ENCODE data around the gene PIGN. TPM values are rescaled to one million over a fixed set of nuclear protein-coding genes. Genes with fewer than 3 reads are reported as not detected.

PIGN gene
- total and polyA plus RNA-seq, 2 donors (not counting 1 experiment from before 2014, with no cell fraction given): 2.7 to 37.3 TPM

- no peaks in the 10 kb centered on the region for H3K79me2 ChIP-seq (ENCODE audit: control insufficient read depth, insufficient read depth, low read length)
- 100% methylated on average over 1 of the region's 5 CpGs for WGBS (ENCODE audit: insufficient coverage)
- H3K27me3 Mint-ChIP-seq: no peaks in the 10 kb centered on the region
- no peak overlapping the region for H2AFZ ChIP-seq (ENCODE audit: insufficient read depth, low read depth, low read length, poor library complexity, severe bottlenecking)
- DNase-seq: no peak
- H3K4me1 ChIP-seq (ENCODE audit: control insufficient read depth in 2 of 2, insufficient read depth in 2 of 2, low read length in 2 of 2): no peaks in the 10 kb centered on the region
- no peaks in the 10 kb centered on the region for H4K20me1 ChIP-seq (ENCODE audit: control insufficient read depth, insufficient read depth, low read length, poor library complexity, severe bottlenecking)
- intact Hi-C loops (cut with micrococcal nuclease): no loop called here
- H3K27ac ChIP-seq (ENCODE audit: low read length in 2 of 2): no peak overlapping the region
- no peaks in the 10 kb centered on the region for H3K27me3 ChIP-seq (replicated peaks in 1 of 4; ENCODE audit: control extremely low read depth in 1 of 4, control insufficient read depth in 3 of 4, insufficient read depth in 4 of 4, low read length in 3 of 4)
- H3K36me3 ChIP-seq (replicated peaks in 1 of 2; ENCODE audit: control extremely low read depth in 1 of 2, control insufficient read depth in 1 of 2, extremely low read depth in 1 of 2, insufficient read depth in 2 of 2, low read length in 1 of 2): peaks cover 0 to 2% of the 10 kb centered on the region in 2 experiments
- ChIA-PET POLR2A (no interaction called here), CTCF (no interaction called here)
- ATAC-seq (ENCODE audit: low read depth): no peak
- H3K4me3 Mint-ChIP-seq: no peak overlapping the region
- no peaks in the 10 kb centered on the region for H3K9me3 Mint-ChIP-seq (ENCODE audit: insufficient read depth)
- H3K4me3 ChIP-seq (ENCODE audit: control extremely low read depth in 1 of 5, extremely low read depth in 1 of 5, insufficient read depth in 1 of 5, low read depth in 2 of 5, low read length in 4 of 5): no peak overlapping the region
- H3K27ac Mint-ChIP-seq: no peak overlapping the region
- no peaks in the 10 kb centered on the region for H3K4me1 Mint-ChIP-seq
- no peak for TF ChIP-seq CTCF (IDR thresholded peaks at IDR 0.05)
- no peak for TF ChIP-seq EZH2 (IDR thresholded peaks at IDR 0.05; ENCODE audit: borderline replicate concordance, insufficient read depth, low read depth, low read length, poor library complexity, severe bottlenecking)
- peaks cover 0 to 2% (median 0%) of the 10 kb centered on the region in 3 donors for H3K9me3 ChIP-seq (ENCODE audit: control extremely low read depth in 1 of 3, control insufficient read depth in 2 of 3, insufficient read depth in 1 of 3, low read length in 2 of 3)
- H3K4me2 ChIP-seq (replicated peaks; ENCODE audit: low read depth, low read length, poor library complexity, severe bottlenecking): no peak overlapping the region
- H3K9ac ChIP-seq (ENCODE audit: low read length): no peak overlapping the region
Observed at GRCh38 chr18:62066102-62066818, 120.6 kb downstream of the PIGN start.

GRCh38 chr18:62064361-62064760, 122.5 kb downstream of the PIGN start:
- no peaks in the 10 kb centered on the region for H3K27me3 ChIP-seq (replicated peaks in 1 of 4; ENCODE audit: control extremely low read depth in 1 of 4, control insufficient read depth in 3 of 4, insufficient read depth in 4 of 4, low read length in 3 of 4)
- CTCF ChIA-PET: no interaction called here
- H3K27me3 Mint-ChIP-seq: no peaks in the 10 kb centered on the region
- H3K4me3 Mint-ChIP-seq: no peak overlapping the region
- POLR2A ChIA-PET: no interaction called here
- no peak overlapping the region for H3K4me2 ChIP-seq (replicated peaks; ENCODE audit: low read depth, low read length, poor library complexity, severe bottlenecking)
- DNase-seq: no peak
- H4K20me1 ChIP-seq (ENCODE audit: control insufficient read depth, insufficient read depth, low read length, poor library complexity, severe bottlenecking): no peaks in the 10 kb centered on the region
- no peaks in the 10 kb centered on the region for H3K4me1 Mint-ChIP-seq
- no peak overlapping the region for H3K9ac ChIP-seq (ENCODE audit: low read length)
- H2AFZ ChIP-seq (ENCODE audit: insufficient read depth, low read depth, low read length, poor library complexity, severe bottlenecking): no peak overlapping the region
- H3K27ac Mint-ChIP-seq: no peak overlapping the region
- peaks cover 0 to 2% (median 0%) of the 10 kb centered on the region in 3 donors for H3K9me3 ChIP-seq (ENCODE audit: control extremely low read depth in 1 of 3, control insufficient read depth in 2 of 3, insufficient read depth in 1 of 3, low read length in 2 of 3)
- peaks cover 5% of the 10 kb centered on the region for H3K9me3 Mint-ChIP-seq (ENCODE audit: insufficient read depth)
- no peaks in the 10 kb centered on the region for H3K4me1 ChIP-seq (ENCODE audit: control insufficient read depth in 2 of 2, insufficient read depth in 2 of 2, low read length in 2 of 2)
- peaks cover 0 to 2% of the 10 kb centered on the region in 2 experiments for H3K36me3 ChIP-seq (replicated peaks in 1 of 2; ENCODE audit: control extremely low read depth in 1 of 2, control insufficient read depth in 1 of 2, extremely low read depth in 1 of 2, insufficient read depth in 2 of 2, low read length in 1 of 2)
- H3K27ac ChIP-seq (ENCODE audit: low read length in 2 of 2): no peak overlapping the region
- intact Hi-C loops (cut with micrococcal nuclease): no loop called here
- H3K79me2 ChIP-seq (ENCODE audit: control insufficient read depth, insufficient read depth, low read length): no peaks in the 10 kb centered on the region
- H3K4me3 ChIP-seq (ENCODE audit: control extremely low read depth in 1 of 5, extremely low read depth in 1 of 5, insufficient read depth in 1 of 5, low read depth in 2 of 5, low read length in 4 of 5): no peak overlapping the region
- no CpG with 5 or more reads among the region's 1 CpG for WGBS (ENCODE audit: insufficient coverage)
- ATAC-seq (ENCODE audit: low read depth): no peak
- TF ChIP-seq EZH2 (IDR thresholded peaks at IDR 0.05; ENCODE audit: borderline replicate concordance, insufficient read depth, low read depth, low read length, poor library complexity, severe bottlenecking): no peak
- TF ChIP-seq CTCF (IDR thresholded peaks at IDR 0.05): no peak

Data from B cell (primary cell).